GM18519 (cell line): ENCODE measurements around the gene ARHGAP26.
A peak's percentile ranks its signal among the peaks of the same experiment; 100 is the strongest.

ENCODE experiments used
- ATAC-seq: cut with Tn5 transposase; IDR thresholded peaks from one replicate; pipeline ENCODE4 v1.9.1; 2021; ENCODE audit warnings: mild to moderate bottlenecking, moderate library complexity; ENCODE audit not compliant: unreplicated experiment, low FRiP score

Gene ARHGAP26

GRCh38 chr5:143263272-143263810 lies 493.2 kb downstream of the ARHGAP26 start:
- no peak for ATAC-seq

GRCh38 chr5:143265995-143266394 lies 495.8 kb downstream of the ARHGAP26 start:
- ATAC-seq, result no peak

- ATAC-seq, result no peak
Observed at GRCh38 chr5:143267186-143267585, 497.0 kb downstream of the ARHGAP26 start.

- ATAC-seq, result no peak
Observed at GRCh38 chr5:143268388-143268787, 498.2 kb downstream of the ARHGAP26 start.

- ATAC-seq, result peak; percentile 55
Observed at GRCh38 chr5:143271431-143271830, 501.3 kb downstream of the ARHGAP26 start.

- no peak for ATAC-seq
Observed at GRCh38 chr5:143274952-143275351, 504.8 kb downstream of the ARHGAP26 start.

GRCh38 chr5:143275512-143276363 lies 505.6 kb downstream of the ARHGAP26 start:
- no peak for ATAC-seq

- ATAC-seq, result no peak
Observed at GRCh38 chr5:143277536-143277935, 507.4 kb downstream of the ARHGAP26 start.
